Measurements from ENCODE around the gene LIPI. TPM values are rescaled to one million over a fixed set of nuclear protein-coding genes. Genes with fewer than 3 reads are reported as not detected.

LIPI gene
- total and polyA plus RNA-seq, 10 of the 15 experiments (the other 5 are each of a cell fraction or from before 2014, with no cell fraction given), result 0.05 to 0.32 (median 0.10) TPM; not detected in 5

GRCh38 chr21:14119038-14119437 lies 91.7 kb downstream of the LIPI start:
- Histone ChIP-seq H3K9ac (ENCODE audit: control insufficient read depth, insufficient read depth, low read length) (no peak overlapping the region), H2AFZ (ENCODE audit: control insufficient read depth, low read depth, low read length) (no peak overlapping the region), H3K27me3 (replicated peaks in 1 of 2; ENCODE audit: control insufficient read depth in 2 of 2, insufficient read depth in 2 of 2, low read length in 1 of 2) (no peaks in the 10 kb centered on the region), H4K20me1 (ENCODE audit: control insufficient read depth, insufficient read depth) (no peaks in the 10 kb centered on the region), H3K4me1 (ENCODE audit: control insufficient read depth, insufficient read depth, low read length) (peaks cover 13% of the 10 kb centered on the region), H3K4me3 (no peak overlapping the region), H3K36me3 (ENCODE audit: control insufficient read depth in 2 of 2, insufficient read depth in 2 of 2, low read length in 1 of 2) (no peaks in the 10 kb centered on the region), H3K4me2 (ENCODE audit: control insufficient read depth, insufficient read depth) (no peak overlapping the region), H3K27ac (ENCODE audit: control insufficient read depth, insufficient read depth) (no peak overlapping the region), H3K79me2 (ENCODE audit: control insufficient read depth, insufficient read depth, low read length) (no peaks in the 10 kb centered on the region), H3K9me3 (replicated peaks; ENCODE audit: control insufficient read depth, insufficient read depth, low read length) (no peaks in the 10 kb centered on the region; the same call in 2 of the 3 replicates)
- in situ Hi-C loops (cut with MboI), result no loop called here
- POLR2A ChIA-PET, result no interaction called here
- SMC1A ChIA-PET (ENCODE audit: uncharacterized antibody, unreplicated experiment), result interaction anchor here (1.1 to 1.6 kb wide), 4 partner anchors 20 to 71 kb away, joined by 3 to 7 read pairs (median 4); no protein-coding TSS in a partner anchor
- DNase-seq (ENCODE audit: low read depth, low spot score) (no peak), ATAC-seq (no peak), FAIRE-seq (no peak)
- BruUV-seq (replicated peaks), result no TSS peak
- RAD21 ChIA-PET (ENCODE audit: unreplicated experiment), result interaction anchor here (1.0 to 2.0 kb wide), 6 partner anchors 9 to 97 kb away, joined by 3 to 9 read pairs (median 4); partner anchors contain the start of gene RBM11
- TF ChIP-seq SMAD1 (IDR thresholded peaks at IDR 0.05; ENCODE audit: low read depth, partially characterized antibody), result no peak
- peak in 2 of 3 experiments; percentile 14 to 20; a peak in 2 of 6 replicates for TF ChIP-seq CTCF (IDR thresholded peaks at IDR 0.05 in 2 of 3, conservative IDR thresholded peaks at IDR 0.05 in 1 of 3; ENCODE audit: control insufficient read depth in 2 of 3, extremely low read depth in 1 of 3, insufficient read depth in 1 of 3, low read depth in 3 of 3, low read length in 3 of 3)
- TF ChIP-seq ZNF274 (IDR thresholded peaks at IDR 0.05; ENCODE audit: insufficient read depth, insufficient read length), result no peak
- no peak for TF ChIP-seq SREBF1 (IDR thresholded peaks at IDR 0.05; ENCODE audit: low read length)
- intact Hi-C loops (cut with micrococcal nuclease; ENCODE audit: unreplicated experiment), result loop anchor here (5.0 kb wide), 1 partner anchor 82 kb away; no protein-coding TSS in a partner anchor
- CTCF ChIA-PET, result interaction anchor here (0.5 to 2.0 kb wide), 11 partner anchors 11 to 166 kb away, joined by 3 to 14 read pairs (median 4); no protein-coding TSS in a partner anchor
- WGBS (ENCODE audit: insufficient coverage, insufficient replicate concordance, low lambda C conversion rate, missing lambda C conversion rate), result 96% methylated on average over 3 of the region's 3 CpGs
